Amniotic stem cell (primary cell): ENCODE measurements around the gene MCIDAS.

Experiments used
- DNase-seq: peaks from one replicate; lab custom pipeline; 2025; lab: John Stamatoyannopoulos, UW

The MCIDAS gene

DNA sequence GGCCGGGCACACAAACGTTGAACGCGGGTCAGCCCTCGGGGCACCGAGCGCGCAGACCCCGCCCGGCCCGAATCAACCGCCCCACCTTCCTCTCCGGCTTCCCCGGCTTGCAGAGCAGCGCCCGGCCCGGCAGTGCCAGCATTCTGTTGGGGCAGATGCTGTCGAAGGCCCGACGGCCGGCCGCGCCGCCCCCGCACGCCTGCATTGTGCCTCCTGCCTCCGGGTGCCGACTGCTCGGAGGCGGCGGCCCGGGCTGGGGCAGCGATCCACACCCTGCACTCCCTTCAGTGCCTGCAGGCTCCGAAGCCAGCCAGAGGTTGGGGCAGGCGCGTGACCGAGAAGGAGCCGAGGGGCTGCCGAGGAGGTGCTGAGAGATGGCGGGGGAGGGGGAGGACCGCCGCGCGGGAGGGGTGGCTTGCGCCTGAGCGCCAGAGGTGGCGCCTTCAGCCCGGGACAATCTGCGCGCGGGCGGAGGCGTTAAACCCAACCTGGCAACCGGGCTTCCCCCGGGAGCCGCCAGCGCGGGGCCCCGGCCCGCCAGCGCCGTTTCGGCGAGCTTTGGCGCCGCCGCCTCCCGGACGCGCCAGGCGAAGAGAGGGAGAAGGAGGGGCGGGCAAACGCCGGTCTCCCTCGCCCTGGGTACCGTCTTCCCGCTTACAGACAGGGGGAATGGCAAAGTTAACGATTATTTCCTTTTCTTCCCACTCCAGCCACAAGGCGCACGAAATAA, at the start of gene MCIDAS:
MCIDAS (minus strand) TSS at position 382 of the 730 bp plus-strand sequence; CDS start at position 205, 177 bp downstream.
- DNase-seq, result no peak

DNA sequence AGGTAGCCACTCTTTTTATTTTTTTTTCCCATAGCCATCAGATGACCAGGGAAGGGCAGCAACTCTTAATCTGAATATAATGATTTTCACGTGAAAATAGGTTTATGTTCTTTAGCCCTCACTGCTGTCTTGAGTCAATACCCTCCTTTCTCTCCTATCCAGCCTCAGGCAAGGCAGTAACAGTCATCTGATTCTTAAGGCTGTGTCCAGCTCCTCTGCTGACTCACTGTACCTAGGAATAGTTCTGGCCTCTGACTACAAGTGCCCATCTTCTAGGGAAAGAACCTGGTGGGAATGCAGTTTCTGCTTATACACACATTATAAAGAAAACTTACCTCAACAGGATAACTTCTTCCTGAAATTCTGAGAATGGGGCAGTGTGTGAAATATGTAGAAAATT, 49.7 kb upstream of the MCIDAS start:
- peak; percentile 51 for DNase-seq

DNA sequence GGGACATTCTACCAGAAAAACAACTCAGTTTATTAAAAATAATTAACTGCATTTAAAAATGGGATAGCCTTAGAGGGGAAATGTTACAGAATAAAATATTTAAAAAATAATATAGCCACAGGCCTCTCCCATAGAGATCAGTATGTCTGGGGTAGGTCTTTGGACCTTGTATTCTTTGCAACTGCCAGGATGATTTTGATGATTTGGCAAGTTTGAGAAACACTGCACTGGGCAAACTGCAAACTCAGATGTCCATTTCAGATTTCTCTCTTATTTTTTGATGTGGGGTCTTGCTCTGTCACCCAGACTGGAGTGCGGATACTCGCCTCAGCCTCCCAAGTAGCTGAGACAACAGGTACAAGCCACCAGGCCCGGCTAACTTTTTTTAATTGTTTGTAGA, 31.2 kb upstream of the MCIDAS start:
- DNase-seq, result no peak

DNA sequence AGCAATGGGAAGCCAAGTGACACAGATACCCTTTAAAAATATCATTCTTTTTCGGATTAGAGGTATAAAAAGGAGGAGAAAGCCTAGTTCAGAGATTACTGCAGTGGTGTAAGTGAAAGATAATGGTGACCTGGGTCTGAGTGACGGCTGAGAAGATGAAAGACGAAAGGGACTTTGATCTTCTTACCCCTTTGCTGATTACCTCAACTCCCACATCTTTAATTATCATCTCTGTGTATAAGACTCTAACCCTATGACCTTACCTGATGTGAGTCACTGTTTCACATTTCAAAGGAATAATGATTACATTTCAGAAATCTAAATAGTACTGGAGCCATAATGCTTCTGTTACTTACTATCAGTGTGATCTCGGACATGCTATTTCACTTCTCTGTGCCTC, 27.7 kb upstream of the MCIDAS start:
- DNase-seq, result no peak

DNA sequence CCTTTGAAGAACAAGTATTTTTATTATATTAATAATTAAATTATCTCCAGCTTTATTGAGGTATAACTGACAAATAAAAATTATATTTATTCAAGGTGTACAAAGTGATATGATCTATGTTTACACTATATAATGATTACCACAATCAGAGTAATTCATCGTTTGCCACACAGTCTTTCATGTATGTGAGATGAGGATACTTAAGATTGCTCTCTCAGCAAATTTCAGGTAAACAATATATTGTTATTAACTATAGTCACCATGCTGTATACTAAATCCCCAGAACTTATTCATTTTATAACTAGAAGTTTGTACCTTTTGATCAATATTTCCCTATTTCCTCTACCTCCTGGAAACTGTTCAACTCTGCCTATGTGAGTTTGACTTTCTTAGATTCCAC, 22.9 kb upstream of the MCIDAS start:
- DNase-seq, result no peak

DNA sequence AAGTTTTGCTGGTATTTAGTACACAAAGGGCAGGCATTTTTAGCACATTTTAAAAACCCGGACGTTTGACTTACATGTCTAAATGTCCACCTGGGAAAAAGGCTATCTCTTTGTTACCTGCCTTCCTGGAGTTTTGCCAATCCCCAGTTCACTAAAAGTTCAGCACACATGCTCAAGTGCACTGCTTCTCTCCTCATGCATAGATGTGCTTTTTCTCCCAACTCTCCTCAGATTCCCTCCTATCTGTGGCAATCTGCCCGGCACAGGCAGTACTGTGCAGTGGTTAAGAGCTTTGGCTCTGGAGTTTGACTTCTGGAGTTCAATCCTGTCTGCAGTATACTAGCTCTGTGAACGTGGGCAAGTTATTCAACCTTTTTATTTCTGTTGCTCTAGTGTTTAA, 14.6 kb upstream of the MCIDAS start:
- no peak for DNase-seq

DNA sequence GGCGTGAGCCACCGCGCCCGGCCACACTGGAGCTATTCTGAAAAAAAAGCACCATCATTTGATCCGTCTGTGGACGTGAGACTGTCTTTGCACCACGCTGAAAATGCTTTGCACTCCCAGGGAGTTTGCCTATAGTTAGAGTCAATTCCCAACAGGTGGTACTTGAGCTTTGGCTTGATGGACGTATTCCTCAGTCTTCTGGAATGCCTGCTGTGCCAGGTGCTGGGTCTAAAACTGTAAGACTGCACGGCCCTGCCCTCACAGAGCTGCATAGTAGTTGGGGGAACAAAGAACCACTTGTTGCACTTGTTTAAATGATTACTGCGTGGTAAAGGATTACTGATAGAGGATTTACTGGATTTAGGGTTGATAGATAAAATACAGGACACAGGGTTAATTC, 9.7 kb upstream of the MCIDAS start:
- DNase-seq, result no peak

DNA sequence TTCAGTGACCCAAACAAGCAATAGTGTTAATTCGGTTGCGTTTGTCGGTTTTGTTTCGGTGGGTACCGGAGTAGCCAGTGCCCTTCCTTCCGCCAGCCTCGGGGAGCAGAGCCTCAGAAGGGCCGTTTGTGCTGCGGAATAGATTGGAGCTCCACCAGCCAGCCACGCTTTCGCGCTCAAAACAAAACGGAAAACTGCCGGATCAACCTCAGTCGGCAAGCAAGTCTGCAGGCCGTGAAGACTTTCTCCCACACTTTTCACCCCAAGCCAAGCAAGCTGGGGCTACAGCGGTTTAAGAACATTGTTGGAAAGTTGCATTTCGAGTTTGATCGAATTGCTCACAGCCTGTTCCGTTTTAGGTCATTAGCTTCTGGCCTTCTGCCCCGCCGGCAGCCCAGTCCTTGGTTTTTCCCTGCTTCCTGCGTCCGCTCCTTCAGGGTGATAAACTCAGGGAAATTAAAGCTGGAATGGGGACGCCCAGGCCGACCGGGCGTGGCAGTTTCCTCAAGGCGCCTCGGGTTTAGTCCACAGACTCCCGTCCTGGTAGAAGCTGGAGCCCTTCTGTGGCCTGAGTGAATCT, 7.1 kb upstream of the MCIDAS start:
- DNase-seq, result no peak

DNA sequence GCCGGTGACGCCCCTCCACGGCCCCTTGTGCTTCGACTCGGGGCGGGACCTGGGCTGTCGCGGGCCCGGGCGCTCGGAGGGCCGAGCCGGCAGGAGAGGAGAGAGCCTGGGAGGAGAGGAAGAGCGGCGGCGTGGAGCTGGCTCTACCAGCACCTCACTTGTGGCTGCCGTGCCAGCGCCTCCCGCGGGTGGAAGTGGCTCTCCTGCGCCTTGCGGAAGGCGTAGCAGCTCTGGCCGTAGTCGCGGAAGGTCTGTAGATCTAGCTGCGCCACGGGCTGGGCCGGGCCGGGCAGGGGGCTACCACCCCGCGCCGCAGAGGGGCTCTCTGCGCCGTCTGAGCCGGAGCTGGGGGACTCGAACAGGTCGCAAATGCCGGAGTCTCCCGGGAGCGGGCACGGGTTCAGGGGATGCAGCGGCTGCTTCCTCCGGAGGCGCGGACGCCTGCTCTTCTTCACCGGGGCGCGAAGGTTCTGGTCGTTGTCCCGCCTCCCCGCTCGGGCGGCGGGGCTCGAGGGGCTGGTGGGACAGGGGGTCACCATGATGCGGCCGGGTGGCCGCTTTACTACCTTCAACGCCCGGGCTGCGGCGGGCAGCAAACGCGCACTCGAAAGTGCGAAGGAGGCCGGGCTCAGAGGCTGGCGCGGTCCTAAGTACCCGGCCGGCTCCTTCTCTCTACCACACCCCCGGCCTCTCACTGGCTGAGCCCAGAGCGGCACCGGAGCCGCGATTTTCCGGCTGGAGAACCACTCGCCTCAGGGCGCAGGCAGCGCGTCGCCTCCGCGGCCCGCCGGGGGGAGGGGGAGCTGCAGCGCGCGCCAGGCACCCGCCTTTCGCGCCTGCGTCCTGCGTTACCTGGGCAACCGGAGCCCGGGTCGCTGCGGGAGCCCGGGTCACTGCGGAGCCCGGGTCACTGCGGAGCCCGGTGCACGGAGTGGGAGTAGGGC, 6.1 kb upstream of the MCIDAS start, which contains the start of gene CCNO:
CCNO (minus strand) TSS at position 624 of the 944 bp plus-strand sequence; CDS start at position 539, 85 bp downstream.
- DNase-seq, result no peak

DNA sequence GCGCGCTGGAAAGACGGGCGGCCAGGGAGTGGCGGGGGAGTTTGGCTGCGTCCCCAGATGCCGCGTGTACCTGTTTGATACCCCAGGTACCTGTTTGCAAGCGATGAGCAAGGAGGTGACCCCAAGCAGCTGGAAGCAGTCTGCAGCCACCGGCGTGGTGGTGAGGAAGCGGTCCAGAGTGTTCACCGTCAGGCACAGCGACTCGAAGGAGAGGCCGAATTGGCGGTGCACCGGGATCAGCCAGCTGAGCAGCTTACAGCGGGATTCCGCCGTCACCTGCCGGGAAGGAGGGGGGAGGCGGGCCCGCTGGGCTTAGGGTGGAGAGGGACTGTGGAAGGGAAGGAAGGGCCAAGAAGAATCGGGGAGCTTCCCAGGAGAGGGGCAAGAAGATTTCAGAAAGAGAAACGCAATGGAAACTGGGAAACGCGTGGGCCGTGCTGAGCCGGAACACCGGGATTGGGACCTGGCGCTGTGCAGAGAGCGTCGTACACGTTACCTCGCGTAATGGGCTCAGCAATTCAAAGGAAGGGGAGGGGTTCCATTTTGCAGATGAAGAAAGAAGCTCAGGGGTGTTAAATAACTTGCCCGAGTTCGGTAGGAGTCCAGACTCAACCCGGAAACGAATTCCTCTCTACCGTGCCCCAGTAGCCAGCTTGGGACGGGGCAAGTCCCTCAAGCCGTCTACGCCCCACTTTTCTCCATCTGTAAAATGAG, 5.3 kb upstream of the MCIDAS start:
- no peak for DNase-seq

DNA sequence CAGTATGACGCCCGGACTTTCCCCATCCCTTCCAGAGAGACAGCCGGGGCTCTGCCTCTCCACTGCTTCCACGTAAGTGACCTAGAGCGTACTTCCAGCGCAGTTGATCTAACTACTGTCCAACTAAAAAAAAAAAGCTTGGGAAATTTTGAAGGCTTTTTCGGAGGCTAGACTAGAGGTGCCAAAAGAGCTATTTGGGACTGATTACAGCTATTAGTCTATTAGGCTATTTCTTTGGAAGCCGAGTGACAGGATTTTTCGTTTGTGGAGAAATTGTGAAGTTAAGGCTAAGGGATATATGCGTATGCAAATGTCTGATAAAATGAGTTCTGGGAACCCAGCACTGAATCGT, 4.8 kb upstream of the MCIDAS start:
- DNase-seq, result no peak

DNA sequence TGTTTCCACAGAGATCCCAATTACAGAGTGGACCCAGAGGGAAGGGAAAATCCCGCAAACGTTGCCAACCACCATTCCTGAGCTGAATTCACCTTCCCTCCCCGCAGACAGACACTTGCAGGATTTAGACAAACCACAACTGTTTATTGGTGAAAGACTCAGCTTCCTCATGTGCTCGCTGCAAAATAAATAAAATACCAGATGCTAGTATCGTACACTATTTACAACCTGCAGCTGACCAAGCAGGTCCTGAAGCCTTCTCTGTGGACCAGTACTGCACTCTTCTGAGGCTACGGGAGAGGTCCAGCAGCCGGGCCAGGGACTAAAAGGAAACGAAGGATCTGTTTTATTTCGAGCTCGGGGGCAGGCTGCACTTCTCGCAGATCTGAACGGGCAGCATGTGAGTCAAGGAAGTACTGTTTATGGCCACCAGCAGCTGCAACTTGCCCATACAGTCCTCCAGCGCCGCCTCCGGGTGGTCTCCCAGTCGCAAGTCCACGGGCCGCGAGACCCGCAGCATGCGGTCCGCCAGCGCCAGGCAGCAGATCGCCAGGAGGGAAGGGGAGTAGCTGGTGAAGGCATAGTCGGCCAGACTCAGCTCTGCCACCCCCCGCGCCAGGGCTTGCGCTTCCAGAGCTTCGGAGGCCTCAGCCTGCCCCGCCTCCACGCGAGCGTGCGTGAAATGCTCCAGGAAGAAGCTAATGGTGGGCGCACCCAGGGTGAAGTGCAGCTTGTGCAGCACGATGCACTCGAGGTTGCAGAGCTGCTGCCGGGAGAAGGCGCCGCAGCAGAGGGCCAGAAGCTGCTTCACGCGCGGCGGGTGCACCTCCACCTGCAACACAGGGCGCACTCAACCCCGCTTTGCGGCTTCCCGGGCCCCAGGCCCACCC, 4.2 kb upstream of the MCIDAS start:
- DNase-seq, result no peak

DNA sequence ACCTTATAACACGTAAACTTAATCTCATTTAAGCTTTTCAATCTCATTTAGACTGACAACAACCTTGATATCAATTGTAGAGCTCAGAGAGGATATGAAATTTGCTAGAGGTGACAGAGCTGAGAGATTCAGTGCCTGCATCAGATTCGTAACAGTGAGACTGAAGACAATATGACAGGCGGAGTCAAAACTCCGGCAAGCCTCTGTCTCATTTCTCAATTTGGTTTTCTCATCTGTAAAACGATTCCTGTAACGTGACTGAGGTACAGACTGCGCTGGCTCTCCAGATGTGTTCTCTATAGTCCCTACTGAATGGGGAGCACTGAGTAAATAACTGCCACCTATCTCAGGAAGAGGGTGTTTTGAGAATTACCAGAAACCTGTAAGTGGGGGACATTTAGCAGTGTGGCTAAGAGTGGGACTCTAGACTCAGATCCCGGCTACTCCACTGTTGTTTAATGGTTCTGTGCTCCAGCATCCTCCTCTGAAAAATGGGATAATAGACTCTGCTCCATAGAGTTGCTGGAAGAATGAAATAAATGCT, 3.0 kb upstream of the MCIDAS start:
- DNase-seq, result no peak

DNA sequence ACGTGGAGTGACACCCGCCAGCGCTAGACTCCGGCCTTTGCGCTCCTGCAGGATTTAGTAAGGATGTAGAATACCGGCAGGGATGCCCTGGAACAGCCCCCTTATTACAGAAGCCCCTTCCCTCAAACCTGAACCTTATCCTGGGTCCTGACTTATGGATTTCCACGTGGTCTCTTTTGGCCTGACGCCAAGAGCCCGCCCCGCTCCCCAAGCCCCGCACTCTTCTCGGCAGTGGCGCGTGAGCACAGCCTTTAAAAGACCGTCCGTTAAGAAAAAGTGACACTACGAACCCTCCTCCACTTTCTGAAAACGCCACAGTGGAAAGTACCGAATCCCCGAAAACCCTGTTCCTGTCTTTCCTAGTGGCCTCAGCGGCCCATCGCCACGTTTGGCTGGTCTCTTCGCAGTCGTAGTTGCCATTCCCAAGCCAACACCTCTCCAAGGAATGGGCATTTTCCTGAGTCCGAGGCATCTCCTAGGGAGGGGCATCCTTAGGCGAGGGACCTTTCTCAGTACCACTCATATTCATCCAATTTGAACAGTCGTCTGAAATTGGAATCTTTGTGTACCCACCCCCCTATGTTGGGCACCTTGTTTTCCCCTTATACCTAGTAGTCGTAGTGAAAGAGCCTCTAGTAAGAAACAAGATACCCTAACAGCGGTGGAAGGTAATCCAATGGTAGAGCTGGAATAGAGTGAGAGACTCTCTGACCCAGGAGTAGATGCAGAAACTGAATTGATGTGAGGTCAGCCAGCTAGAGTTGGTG, 732 bp upstream of the MCIDAS start:
- DNase-seq, result no peak

DNA sequence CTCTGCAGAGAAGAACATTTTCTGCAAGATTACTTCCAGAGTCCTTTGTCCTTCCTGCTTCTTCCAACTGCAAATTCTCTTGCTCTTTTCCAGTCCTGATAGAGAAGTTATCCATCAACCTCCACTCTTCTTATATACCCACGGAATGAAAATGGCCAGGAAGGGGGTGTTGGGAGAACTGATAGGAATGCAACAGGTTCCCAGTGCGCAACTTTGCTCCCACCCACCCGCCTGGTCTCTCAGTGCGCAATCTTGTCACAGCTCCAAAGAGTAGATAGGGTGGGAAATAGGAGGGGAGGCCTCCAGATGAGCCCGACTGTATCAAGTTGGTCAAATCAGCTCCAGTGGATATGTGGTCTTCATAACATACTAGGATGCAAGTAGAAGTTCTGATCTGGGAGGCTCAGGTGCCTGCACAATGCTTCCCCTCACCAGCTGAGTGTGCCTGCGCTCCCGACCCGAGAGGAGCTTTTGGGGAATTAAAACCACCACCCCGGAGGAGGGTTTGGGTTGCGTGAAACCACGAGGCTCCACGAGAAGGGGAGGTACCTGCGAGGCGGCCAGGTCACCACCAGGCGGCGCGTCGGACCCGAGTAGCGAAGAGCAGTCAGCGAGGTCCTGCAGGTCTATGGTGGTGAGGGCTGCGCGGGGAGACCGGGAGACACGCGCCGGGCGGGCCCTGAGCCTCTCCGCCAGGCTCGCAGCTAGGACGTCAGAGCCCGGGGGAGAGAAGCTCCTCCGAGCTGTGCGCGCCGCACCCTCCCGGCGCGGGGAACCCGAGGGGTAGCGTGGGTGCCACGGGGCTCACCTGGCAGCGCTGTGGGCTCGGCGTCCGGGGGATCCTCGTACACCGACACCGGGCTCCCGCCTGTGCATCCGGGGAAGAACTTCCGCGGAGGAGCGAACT, 835 bp downstream of the MCIDAS start:
- DNase-seq, result no peak

DNA sequence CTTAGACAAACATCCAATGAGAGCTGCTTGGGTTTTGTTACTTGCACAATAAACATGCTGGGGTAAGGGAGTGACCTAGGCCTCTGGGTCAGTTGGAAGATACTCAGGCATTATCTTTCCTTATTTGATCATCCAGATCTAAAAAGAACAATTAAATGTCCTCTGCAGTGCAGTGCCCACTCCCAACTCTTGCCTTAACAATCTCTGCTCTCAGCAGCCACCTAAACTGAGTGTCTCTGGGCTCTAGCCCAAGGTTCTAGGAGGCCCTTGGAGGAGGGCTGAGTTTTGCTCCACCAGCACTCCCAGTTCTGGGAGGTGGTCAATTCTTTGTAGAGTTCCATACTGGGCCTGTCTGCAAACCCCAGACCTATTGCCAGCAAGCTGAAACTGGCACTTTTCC, 1.8 kb downstream of the MCIDAS start:
- no peak for DNase-seq

DNA sequence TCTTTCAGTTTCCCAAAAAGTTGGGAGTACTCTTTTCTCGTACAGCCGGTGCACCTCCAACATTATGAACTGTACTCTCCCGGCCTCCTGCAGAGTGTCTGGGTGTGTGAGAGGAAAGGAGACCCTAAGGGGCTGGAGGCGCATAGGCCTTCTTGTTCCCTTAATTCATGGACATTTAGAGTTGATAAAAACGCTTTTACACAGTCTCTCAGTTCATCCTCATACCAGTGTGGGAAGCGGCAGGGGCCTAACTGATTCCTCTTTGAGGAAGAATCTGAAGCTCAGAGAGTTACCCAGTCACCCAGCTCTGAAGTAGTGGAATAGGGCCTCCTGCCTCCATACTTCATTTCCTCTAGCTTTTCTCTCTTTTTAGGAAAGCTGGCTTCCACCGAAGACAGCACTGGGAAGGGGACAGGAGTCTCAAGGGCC, 3.3 kb downstream of the MCIDAS start:
- DNase-seq, result no peak

DNA sequence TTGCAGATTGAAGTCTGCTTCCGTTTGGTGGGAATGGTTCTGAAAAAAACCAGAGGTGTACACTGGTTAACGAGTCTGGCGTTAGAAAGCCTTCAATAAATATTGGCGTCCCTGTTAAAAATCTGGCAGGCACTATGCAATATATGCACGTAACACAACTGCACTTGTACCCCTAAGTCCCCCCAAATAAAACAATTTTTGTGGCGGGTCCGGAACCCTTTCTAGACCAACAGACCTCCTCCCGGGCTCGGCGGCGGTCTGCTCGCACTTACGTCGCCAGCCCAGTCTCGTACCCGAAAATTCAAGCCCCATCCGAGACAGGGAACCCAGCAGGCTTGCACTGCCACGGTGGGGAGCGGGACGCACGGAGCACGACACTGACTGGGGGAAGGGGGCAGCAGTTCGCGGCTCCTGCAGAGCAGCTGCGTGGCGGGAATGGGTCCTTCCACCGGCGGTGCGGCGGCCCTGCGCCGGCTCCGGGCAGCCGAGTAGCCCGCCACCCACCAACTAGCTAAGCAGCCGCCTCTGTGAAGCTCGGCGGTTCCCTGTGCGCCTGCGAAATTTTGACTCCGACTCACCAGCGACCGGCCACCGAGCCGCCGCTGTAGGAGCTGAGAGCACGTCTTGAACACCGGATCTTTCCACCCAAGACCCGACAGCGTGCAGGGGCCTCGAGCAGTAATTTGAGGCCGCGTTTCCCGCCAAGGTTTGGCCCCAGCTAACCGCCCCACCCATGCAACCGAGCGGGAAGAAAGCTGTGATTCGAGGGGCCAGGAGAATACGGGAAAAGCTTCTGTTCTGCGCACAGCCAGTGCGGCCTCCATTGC, 3.9 kb downstream of the MCIDAS start:
- no peak for DNase-seq
